Mucosa of stomach (tissue), 1 donor: ENCODE data around the gene MRM2.

Experiments used
- H3K27me3 ChIP-seq: one replicate; pipeline ENCODE4 v1.7.0; 2013; ENCODE audit warnings: mild to moderate bottlenecking, low read length; ENCODE audit not compliant: control insufficient read depth, insufficient read depth
- H3K36me3 ChIP-seq: one replicate; pipeline ENCODE4 v1.7.0; 2013; ENCODE audit warnings: low read length; ENCODE audit not compliant: control insufficient read depth, insufficient read depth
- H3K4me1 ChIP-seq: one replicate; pipeline ENCODE4 v1.7.0; 2013; ENCODE audit warnings: mild to moderate bottlenecking, low read length; ENCODE audit not compliant: control insufficient read depth, insufficient read depth
- H3K4me3 ChIP-seq: one replicate; pipeline ENCODE4 v1.7.0; 2013; ENCODE audit warnings: low read length
- H3K9ac ChIP-seq: one replicate; pipeline ENCODE4 v1.7.0; 2013; ENCODE audit warnings: mild to moderate bottlenecking, low read length, moderate library complexity
- H3K9me3 ChIP-seq: one replicate; pipeline ENCODE4 v1.7.0; 2013; ENCODE audit warnings: mild to moderate bottlenecking, low read length, moderate library complexity; ENCODE audit not compliant: control insufficient read depth
- donor health status: Pancreatic carcinoma.

Gene MRM2

GRCh38 chr7:2202901-2203765 lies 38.9 kb downstream of the MRM2 start:
- Histone ChIP-seq H3K4me1 (no peaks in the 10 kb centered on the region), H3K4me3 (no peak overlapping the region), H3K27me3 (no peaks in the 10 kb centered on the region), H3K36me3 (no peaks in the 10 kb centered on the region), H3K9me3 (no peaks in the 10 kb centered on the region), H3K9ac (no peak overlapping the region)

- Histone ChIP-seq H3K9me3 (no peaks in the 10 kb centered on the region), H3K9ac (no peak overlapping the region), H3K27me3 (no peaks in the 10 kb centered on the region), H3K4me3 (no peak overlapping the region), H3K36me3 (no peaks in the 10 kb centered on the region), H3K4me1 (no peaks in the 10 kb centered on the region)
These were observed 39.6 kb downstream of the MRM2 start for GRCh38 chr7:2202361-2202761.

GRCh38 chr7:2201686-2202360 lies 40.2 kb downstream of the MRM2 start:
- no peak overlapping the region for H3K9ac ChIP-seq
- H3K9me3 ChIP-seq: no peaks in the 10 kb centered on the region
- no peak overlapping the region for H3K4me3 ChIP-seq
- no peaks in the 10 kb centered on the region for H3K4me1 ChIP-seq
- no peaks in the 10 kb centered on the region for H3K27me3 ChIP-seq
- H3K36me3 ChIP-seq: no peaks in the 10 kb centered on the region

GRCh38 chr7:2201128-2201527 lies 40.9 kb downstream of the MRM2 start:
- H3K36me3 ChIP-seq: no peaks in the 10 kb centered on the region
- no peak overlapping the region for H3K9ac ChIP-seq
- H3K27me3 ChIP-seq: no peaks in the 10 kb centered on the region
- no peak overlapping the region for H3K4me3 ChIP-seq
- no peaks in the 10 kb centered on the region for H3K4me1 ChIP-seq
- no peaks in the 10 kb centered on the region for H3K9me3 ChIP-seq

- Histone ChIP-seq H3K4me1 (no peaks in the 10 kb centered on the region), H3K9me3 (no peaks in the 10 kb centered on the region), H3K9ac (no peak overlapping the region), H3K36me3 (no peaks in the 10 kb centered on the region), H3K4me3 (no peak overlapping the region), H3K27me3 (no peaks in the 10 kb centered on the region)
These were observed 41.4 kb downstream of the MRM2 start for GRCh38 chr7:2200584-2200980.

- Histone ChIP-seq H3K9ac (no peak overlapping the region), H3K36me3 (no peaks in the 10 kb centered on the region), H3K27me3 (no peaks in the 10 kb centered on the region), H3K9me3 (no peaks in the 10 kb centered on the region), H3K4me1 (no peaks in the 10 kb centered on the region), H3K4me3 (no peak overlapping the region)
These were observed 41.9 kb downstream of the MRM2 start for GRCh38 chr7:2199956-2200583.

GRCh38 chr7:2199528-2199927 lies 42.5 kb downstream of the MRM2 start:
- Histone ChIP-seq H3K4me3 (no peak overlapping the region), H3K27me3 (no peaks in the 10 kb centered on the region), H3K36me3 (no peaks in the 10 kb centered on the region), H3K9ac (no peak overlapping the region), H3K9me3 (no peaks in the 10 kb centered on the region), H3K4me1 (no peaks in the 10 kb centered on the region)

- no peak overlapping the region for H3K4me3 ChIP-seq
- no peaks in the 10 kb centered on the region for H3K9me3 ChIP-seq
- H3K27me3 ChIP-seq: no peaks in the 10 kb centered on the region
- H3K36me3 ChIP-seq: no peaks in the 10 kb centered on the region
- no peak overlapping the region for H3K9ac ChIP-seq
- H3K4me1 ChIP-seq: no peaks in the 10 kb centered on the region
These were observed 43.2 kb downstream of the MRM2 start for GRCh38 chr7:2198760-2199159.

GRCh38 chr7:2198206-2198605 lies 43.8 kb downstream of the MRM2 start:
- Histone ChIP-seq H3K4me3 (no peak overlapping the region), H3K9me3 (no peaks in the 10 kb centered on the region), H3K36me3 (no peaks in the 10 kb centered on the region), H3K4me1 (no peaks in the 10 kb centered on the region), H3K9ac (no peak overlapping the region), H3K27me3 (no peaks in the 10 kb centered on the region)

GRCh38 chr7:2197436-2198155 lies 44.4 kb downstream of the MRM2 start:
- H3K27me3 ChIP-seq: no peaks in the 10 kb centered on the region
- H3K4me3 ChIP-seq: no peak overlapping the region
- H3K9ac ChIP-seq: no peak overlapping the region
- H3K36me3 ChIP-seq: no peaks in the 10 kb centered on the region
- H3K9me3 ChIP-seq: no peaks in the 10 kb centered on the region
- H3K4me1 ChIP-seq: no peaks in the 10 kb centered on the region

- Histone ChIP-seq H3K9me3 (no peaks in the 10 kb centered on the region), H3K9ac (no peak overlapping the region), H3K4me1 (no peaks in the 10 kb centered on the region), H3K27me3 (no peaks in the 10 kb centered on the region), H3K4me3 (no peak overlapping the region), H3K36me3 (no peaks in the 10 kb centered on the region)
These were observed 45.3 kb downstream of the MRM2 start for GRCh38 chr7:2196381-2197378.
